HCT116 (cell line): ENCODE data around the gene FBXL17.

Source experiments
- CEBPB ChIP-seq: IDR thresholded peaks from 2 replicates; pipeline ENCODE4 v1.6.1; 2012; ENCODE audit warnings: low read depth
- CTCF ChIP-seq, 3 experiments: fragments of 200-600 bp in 1 of 3; sonication (generic) in 1 of 3; IDR thresholded peaks in 2 of 3; conservative IDR thresholded peaks in 1 of 3; 2 replicates each; pipeline ENCODE4 v1.5.1; 2012 to 2017; ENCODE audit warnings: low read depth in 2 of 3, low read length in 2 of 3, antibody characterized with exemption in 1 of 3, borderline replicate concordance in 1 of 3, control low read depth in 1 of 3, mild to moderate bottlenecking in 1 of 3, mixed read lengths in 1 of 3, mixed run types in 1 of 3, moderate library complexity in 1 of 3; ENCODE audit not compliant: insufficient read depth in 1 of 3
- EZH2phosphoT487 ChIP-seq: fragments of 200-600 bp; IDR thresholded peaks from 2 replicates; pipeline ENCODE4 v1.6.1; 2018; ENCODE audit warnings: antibody characterized with exemption, borderline replicate concordance
- MAX ChIP-seq: IDR thresholded peaks from 2 replicates; pipeline ENCODE4 v1.6.1; 2012

- TF ChIP-seq CTCF (IDR thresholded peaks at IDR 0.05 in 2 of 3, conservative IDR thresholded peaks at IDR 0.05 in 1 of 3; ENCODE audit: borderline replicate concordance in 1 of 3, insufficient read depth in 1 of 3, low read depth in 2 of 3, low read length in 2 of 3) (no peak), CEBPB (no peak), EZH2phosphoT487 (no peak), MAX (no peak)
These were observed 132.0 kb downstream of the FBXL17 start for GRCh38 chr5:108249785-108250426.
